Tibial artery (tissue), 4 donors: ENCODE data around the gene TKFC.
A peak's percentile ranks its signal among the peaks of the same experiment; 100 is the strongest.

Experiments used
- DNase-seq, 2 donors: peaks; one replicate each; pipeline ENCODE4 v3.0.0-alpha.2; 2019
- H3K27ac ChIP-seq, 2 donors: fragments of 200-600 bp; sonication (generic) in 1 of 2; 1 replicate in 1 of 2; 2 replicates in 1 of 2; pipeline ENCODE4 v1.5.1; 2018 to 2019; ENCODE audit warnings: mild to moderate bottlenecking in 1 of 2
- H3K27me3 ChIP-seq, 2 donors: fragments of 200-600 bp; sonication (generic) in 1 of 2; one replicate each; pipeline versions ENCODE4 v1.5.1 to v1.6.0; 2016 to 2019
- H3K36me3 ChIP-seq, 3 donors: fragments of 200-600 bp; sonication (generic) in 2 of 3; one replicate each; pipeline ENCODE4 v1.5.1; 2016 to 2019; ENCODE audit warnings: mild to moderate bottlenecking in 2 of 3
- H3K4me1 ChIP-seq, 4 donors: fragments of 200-600 bp; sonication (generic) in 2 of 4; 1 replicate in 3 of 4; 2 replicates in 1 of 4; pipeline ENCODE4 v1.5.1; 2016 to 2019
- H3K4me3 ChIP-seq, 2 donors: fragments of 200-600 bp; sonication (generic) in 1 of 2; 1 replicate in 1 of 2; 2 replicates in 1 of 2; pipeline ENCODE4 v1.5.1; 2018 to 2019; ENCODE audit warnings: mild to moderate bottlenecking in 2 of 2
- H3K9me3 ChIP-seq, 3 donors: fragments of 200-600 bp; sonication (generic) in 1 of 3; one replicate each; pipeline ENCODE4 v1.5.1; 2016 to 2019
- intact Hi-C: fragments of 100-400 bp; cut with DNase I; formaldehyde crosslinking; loops from one replicate; pipeline ENCODE4 v1.15.0; 2023; ENCODE audit warnings: low total_unique reads
- TF ChIP-seq, protein P1 (sequence below), 2 experiments: fragments of 200-600 bp in 1 of 2; fragments of 450-650 bp in 1 of 2; IDR thresholded peaks; one replicate each; pipeline ENCODE4 v1.5.1; 2017 to 2019; ENCODE audit warnings: antibody characterized with exemption in 2 of 2, mild to moderate bottlenecking in 1 of 2, moderate library complexity in 1 of 2

Gene TKFC

DNA sequence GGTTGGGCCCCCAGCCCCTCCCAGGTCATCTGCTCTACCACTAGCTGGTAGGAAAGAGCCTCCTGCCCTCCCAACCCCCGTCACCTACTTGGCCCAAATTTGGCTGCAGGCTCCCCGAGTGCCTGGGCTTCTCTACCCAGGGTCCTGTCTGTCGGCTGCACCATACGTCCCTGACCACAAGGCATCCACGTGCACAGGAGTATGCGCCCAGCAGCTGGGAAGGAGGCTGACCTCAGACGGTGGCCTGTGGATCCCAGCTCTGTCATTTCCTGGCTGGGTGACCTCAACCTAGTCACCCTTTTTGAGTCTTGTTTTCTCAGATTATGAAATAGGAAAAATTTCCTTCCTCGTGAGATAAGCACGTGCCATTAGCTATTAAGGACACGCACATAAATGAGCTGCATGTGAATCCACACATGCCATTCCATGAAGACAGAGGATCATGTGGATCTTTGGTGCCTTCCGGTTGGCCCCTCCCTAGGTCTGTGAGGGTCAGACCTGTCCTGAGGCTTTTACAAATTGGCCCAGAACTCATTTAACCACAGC lies 15.0 kb downstream of the TKFC start:
- TF ChIP-seq, protein P1, sequence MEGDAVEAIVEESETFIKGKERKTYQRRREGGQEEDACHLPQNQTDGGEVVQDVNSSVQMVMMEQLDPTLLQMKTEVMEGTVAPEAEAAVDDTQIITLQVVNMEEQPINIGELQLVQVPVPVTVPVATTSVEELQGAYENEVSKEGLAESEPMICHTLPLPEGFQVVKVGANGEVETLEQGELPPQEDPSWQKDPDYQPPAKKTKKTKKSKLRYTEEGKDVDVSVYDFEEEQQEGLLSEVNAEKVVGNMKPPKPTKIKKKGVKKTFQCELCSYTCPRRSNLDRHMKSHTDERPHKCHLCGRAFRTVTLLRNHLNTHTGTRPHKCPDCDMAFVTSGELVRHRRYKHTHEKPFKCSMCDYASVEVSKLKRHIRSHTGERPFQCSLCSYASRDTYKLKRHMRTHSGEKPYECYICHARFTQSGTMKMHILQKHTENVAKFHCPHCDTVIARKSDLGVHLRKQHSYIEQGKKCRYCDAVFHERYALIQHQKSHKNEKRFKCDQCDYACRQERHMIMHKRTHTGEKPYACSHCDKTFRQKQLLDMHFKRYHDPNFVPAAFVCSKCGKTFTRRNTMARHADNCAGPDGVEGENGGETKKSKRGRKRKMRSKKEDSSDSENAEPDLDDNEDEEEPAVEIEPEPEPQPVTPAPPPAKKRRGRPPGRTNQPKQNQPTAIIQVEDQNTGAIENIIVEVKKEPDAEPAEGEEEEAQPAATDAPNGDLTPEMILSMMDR (IDR thresholded peaks at IDR 0.05), result no peak
- intact Hi-C loops, result no loop called here
- peak in 1 of 2 donors; percentile 45 for DNase-seq

DNA sequence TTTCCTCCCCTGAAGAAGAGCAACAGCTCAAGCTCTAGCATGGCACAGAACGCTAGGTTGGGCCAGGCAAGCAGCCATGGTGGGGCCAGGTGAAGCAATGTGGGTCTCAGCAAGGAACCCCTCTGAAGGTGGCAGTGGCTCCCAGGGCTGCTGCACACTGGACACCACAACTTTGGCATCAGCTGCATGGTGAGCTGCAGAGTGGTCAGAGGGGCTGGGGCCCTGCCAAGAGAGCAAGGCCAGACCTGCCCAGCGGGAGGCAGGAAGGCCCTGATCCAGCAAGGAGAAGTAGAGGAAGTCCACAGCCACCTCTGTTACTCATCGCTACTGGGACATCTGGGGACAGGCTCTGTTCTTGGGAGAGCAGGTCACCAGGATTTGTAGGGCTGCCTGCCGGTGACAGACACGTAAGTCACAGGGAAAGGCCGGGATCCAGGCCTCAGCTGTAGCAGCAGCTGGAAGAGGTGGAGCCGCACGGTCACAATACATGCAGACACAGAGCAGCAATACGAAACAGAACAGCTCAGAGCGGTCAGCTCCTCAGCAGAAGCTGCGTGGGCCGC lies 16.2 kb downstream of the TKFC start:
- H3K9me3 ChIP-seq, result no peaks in the 10 kb centered on the region
- H3K36me3 ChIP-seq, result peaks cover 36 to 90% (median 60%) of the 10 kb centered on the region in 3 donors
- no peaks in the 10 kb centered on the region for H3K4me1 ChIP-seq
- TF ChIP-seq, protein P1 (IDR thresholded peaks at IDR 0.05), result no peak
- intact Hi-C loops, result no loop called here
- DNase-seq, result no peak
- no peak overlapping the region for H3K4me3 ChIP-seq
- H3K27me3 ChIP-seq, result no peaks in the 10 kb centered on the region
- H3K27ac ChIP-seq, result no peak overlapping the region

More for the DNA sequence above, 15.0 kb downstream of the TKFC start:
- peaks cover 27 to 88% (median 47%) of the 10 kb centered on the region in 3 donors for H3K36me3 ChIP-seq
- no peak overlapping the region for H3K4me3 ChIP-seq
- no peaks in the 10 kb centered on the region for H3K27me3 ChIP-seq
- H3K27ac ChIP-seq, result no peak overlapping the region
- no peaks in the 10 kb centered on the region for H3K9me3 ChIP-seq
- H3K4me1 ChIP-seq, result no peaks in the 10 kb centered on the region

DNA sequence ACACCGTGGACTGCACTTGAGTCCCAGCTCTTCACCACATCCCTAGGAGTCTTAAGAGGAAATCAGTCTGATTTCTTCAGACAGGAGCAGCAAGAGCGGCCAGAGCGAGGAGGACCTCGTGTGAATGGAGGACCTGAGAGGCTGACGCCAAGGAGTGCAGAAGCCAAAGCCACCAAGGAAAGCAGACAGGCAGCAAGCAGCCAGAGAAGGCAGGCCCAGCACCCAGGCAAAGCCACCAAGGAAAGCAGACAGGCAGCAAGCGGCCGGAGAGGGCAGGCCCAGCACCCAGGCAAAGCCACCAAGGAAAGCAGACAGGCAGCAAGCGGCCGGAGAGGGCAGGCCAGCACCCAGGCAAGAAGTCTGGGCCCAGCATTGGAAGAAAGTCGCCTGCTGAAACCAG lies 16.9 kb downstream of the TKFC start:
- Histone ChIP-seq H3K4me1 (no peaks in the 10 kb centered on the region), H3K4me3 (no peak overlapping the region), H3K27ac (no peak overlapping the region), H3K9me3 (no peaks in the 10 kb centered on the region), H3K36me3 (peaks cover 36 to 94% (median 63%) of the 10 kb centered on the region in 3 donors), H3K27me3 (no peaks in the 10 kb centered on the region)
- TF ChIP-seq, protein P1 (IDR thresholded peaks at IDR 0.05), result no peak
- intact Hi-C loops, result no loop called here
- no peak for DNase-seq

DNA sequence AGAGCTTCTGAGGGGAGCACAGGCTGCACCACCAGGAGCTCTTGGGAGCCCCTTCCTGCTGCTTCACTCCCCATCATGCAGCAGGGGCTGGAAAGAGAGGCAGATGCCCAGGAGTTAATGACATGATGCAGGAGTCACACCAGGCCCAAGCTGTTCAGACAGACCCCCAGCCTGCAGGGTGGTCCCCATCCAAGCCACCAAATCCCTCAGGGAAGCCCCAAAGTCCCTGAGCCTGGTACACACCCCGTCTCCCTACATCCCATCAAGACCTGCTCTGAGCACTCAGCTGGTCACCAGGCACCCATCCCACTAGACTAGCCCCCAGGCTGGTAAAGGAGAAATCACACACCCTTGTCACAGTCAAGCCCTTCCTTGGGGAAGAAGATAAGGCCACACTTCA lies 17.3 kb downstream of the TKFC start:
- TF ChIP-seq, protein P1 (IDR thresholded peaks at IDR 0.05), result no peak
- Histone ChIP-seq H3K4me1 (no peaks in the 10 kb centered on the region), H3K36me3 (peaks cover 36 to 97% (median 67%) of the 10 kb centered on the region in 3 donors), H3K9me3 (no peaks in the 10 kb centered on the region), H3K27ac (no peak overlapping the region), H3K4me3 (no peak overlapping the region), H3K27me3 (no peaks in the 10 kb centered on the region)
- intact Hi-C loops, result no loop called here
- no peak for DNase-seq

DNA sequence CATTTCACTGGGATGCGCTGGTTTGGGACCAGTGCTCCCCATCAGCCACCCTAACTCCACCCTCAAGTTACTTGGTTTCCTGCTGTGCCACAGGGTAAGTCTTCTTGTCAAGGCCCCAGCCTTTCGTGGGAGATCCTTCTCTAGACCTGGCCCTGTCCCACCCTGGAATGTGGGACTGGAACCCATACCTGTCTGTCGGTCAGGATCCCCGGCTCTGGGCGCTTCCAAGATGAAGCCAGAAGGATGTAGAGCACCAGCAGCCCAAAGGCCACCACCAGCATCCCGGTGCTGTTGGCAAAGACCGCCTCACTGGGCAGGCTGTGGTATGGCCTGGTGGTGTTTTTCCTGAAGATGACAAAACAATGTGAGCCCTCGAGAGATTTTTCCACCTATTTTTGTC lies 17.8 kb downstream of the TKFC start:
- peaks cover 36 to 97% (median 71%) of the 10 kb centered on the region in 3 donors for H3K36me3 ChIP-seq
- no peaks in the 10 kb centered on the region for H3K27me3 ChIP-seq
- intact Hi-C loops, result no loop called here
- H3K27ac ChIP-seq, result no peak overlapping the region
- H3K9me3 ChIP-seq, result no peaks in the 10 kb centered on the region
- DNase-seq, result no peak
- no peak overlapping the region for H3K4me3 ChIP-seq
- TF ChIP-seq, protein P1 (IDR thresholded peaks at IDR 0.05), result no peak
- H3K4me1 ChIP-seq, result no peaks in the 10 kb centered on the region
